ENCODE data around the gene OR2J2.

DNA sequence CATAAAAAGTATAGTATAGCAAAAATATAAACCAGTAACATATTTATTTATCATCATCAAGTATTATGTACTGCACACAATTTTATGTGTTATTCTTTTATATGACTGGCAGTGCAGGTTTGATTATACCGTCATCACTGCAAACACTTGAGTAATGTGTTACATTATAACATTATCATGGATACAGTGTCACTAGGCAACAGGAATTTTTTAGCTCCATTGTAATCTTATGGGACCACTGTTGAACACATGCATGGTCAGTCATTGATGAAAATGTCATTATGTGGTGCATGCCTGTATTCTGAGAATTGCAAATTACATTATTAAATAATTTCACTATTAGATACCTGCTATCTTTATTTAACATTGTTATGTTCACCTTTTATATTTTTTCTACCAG lies 29.1 kb upstream of the OR2J2 start:
- no peak for TF ChIP-seq POLR2A (IDR thresholded peaks at IDR 0.05)
- TF ChIP-seq, protein P1, sequence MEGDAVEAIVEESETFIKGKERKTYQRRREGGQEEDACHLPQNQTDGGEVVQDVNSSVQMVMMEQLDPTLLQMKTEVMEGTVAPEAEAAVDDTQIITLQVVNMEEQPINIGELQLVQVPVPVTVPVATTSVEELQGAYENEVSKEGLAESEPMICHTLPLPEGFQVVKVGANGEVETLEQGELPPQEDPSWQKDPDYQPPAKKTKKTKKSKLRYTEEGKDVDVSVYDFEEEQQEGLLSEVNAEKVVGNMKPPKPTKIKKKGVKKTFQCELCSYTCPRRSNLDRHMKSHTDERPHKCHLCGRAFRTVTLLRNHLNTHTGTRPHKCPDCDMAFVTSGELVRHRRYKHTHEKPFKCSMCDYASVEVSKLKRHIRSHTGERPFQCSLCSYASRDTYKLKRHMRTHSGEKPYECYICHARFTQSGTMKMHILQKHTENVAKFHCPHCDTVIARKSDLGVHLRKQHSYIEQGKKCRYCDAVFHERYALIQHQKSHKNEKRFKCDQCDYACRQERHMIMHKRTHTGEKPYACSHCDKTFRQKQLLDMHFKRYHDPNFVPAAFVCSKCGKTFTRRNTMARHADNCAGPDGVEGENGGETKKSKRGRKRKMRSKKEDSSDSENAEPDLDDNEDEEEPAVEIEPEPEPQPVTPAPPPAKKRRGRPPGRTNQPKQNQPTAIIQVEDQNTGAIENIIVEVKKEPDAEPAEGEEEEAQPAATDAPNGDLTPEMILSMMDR (IDR thresholded peaks at IDR 0.05) = no peak

All from adrenal gland (tissue), 5 donors.